Measurements from ENCODE around the gene FAM174C.

GRCh38 chr19:1300744-1301490, 25.6 kb downstream of the FAM174C start:
- TF ChIP-seq CTCF (IDR thresholded peaks at IDR 0.05) (no peak), POLR2A (IDR thresholded peaks at IDR 0.05) (no peak), EP300 (IDR thresholded peaks at IDR 0.05) (no peak)
